ENCODE results near the gene CMIP. TPM values are rescaled to one million over a fixed set of nuclear protein-coding genes. Genes with fewer than 3 reads are reported as not detected.

Gene CMIP
- total and polyA plus RNA-seq, 3 donors from 2014 or later: 34.9 to 72.5 (median 42.0) TPM

DNA sequence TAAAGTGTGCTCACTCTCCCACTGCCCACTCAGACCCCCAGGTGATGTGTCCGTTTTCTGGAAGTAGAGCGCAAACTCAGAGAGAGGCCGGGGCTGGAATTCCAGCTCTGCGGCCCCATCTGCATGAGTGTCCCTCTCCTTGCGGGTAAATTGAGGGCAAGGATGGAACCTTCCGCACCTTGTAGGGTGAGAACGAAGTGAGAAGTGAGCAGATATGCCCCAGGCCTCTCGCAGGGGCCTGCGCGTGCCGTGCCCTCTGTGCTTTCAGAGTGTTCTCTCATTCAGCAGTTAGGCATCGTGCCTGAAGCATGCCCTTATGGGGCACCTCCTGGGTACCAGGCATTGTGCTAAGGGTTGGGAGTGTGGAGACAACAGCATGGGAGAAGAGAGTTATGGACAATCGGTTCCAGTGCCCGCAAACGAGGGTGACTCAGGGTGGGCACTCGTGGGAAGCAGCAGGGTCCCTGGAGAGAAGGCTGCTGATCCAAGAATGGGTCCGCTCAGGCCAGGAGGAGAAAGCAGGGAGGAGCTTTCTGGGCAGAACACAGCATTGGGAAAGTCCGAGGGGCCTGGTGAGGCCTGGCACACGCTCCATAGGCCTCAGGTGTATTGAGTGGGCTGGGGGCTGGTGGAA is 23.8 kb downstream of the CMIP start:
- Histone ChIP-seq H3K27ac (no peak overlapping the region), H3K36me3 (ENCODE audit: low read depth, missing control alignments) (no peaks in the 10 kb centered on the region), H3K4me3 (no peak overlapping the region), H3K9me3 (no peaks in the 10 kb centered on the region), H3K4me1 (peaks cover 3% of the 10 kb centered on the region), H3K27me3 (no peaks in the 10 kb centered on the region)
- DNase-seq: no peak
- 93 to 97% methylated on average over 19 of the region's 19 CpGs for WGBS, 2 donors
- TF ChIP-seq POLR2A (IDR thresholded peaks at IDR 0.05): no peak
- TF ChIP-seq, protein P1, sequence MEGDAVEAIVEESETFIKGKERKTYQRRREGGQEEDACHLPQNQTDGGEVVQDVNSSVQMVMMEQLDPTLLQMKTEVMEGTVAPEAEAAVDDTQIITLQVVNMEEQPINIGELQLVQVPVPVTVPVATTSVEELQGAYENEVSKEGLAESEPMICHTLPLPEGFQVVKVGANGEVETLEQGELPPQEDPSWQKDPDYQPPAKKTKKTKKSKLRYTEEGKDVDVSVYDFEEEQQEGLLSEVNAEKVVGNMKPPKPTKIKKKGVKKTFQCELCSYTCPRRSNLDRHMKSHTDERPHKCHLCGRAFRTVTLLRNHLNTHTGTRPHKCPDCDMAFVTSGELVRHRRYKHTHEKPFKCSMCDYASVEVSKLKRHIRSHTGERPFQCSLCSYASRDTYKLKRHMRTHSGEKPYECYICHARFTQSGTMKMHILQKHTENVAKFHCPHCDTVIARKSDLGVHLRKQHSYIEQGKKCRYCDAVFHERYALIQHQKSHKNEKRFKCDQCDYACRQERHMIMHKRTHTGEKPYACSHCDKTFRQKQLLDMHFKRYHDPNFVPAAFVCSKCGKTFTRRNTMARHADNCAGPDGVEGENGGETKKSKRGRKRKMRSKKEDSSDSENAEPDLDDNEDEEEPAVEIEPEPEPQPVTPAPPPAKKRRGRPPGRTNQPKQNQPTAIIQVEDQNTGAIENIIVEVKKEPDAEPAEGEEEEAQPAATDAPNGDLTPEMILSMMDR (IDR thresholded peaks at IDR 0.05): no peak
- intact Hi-C loops (cut with DNase I; ENCODE audit: low total_unique reads): no loop called here

DNA sequence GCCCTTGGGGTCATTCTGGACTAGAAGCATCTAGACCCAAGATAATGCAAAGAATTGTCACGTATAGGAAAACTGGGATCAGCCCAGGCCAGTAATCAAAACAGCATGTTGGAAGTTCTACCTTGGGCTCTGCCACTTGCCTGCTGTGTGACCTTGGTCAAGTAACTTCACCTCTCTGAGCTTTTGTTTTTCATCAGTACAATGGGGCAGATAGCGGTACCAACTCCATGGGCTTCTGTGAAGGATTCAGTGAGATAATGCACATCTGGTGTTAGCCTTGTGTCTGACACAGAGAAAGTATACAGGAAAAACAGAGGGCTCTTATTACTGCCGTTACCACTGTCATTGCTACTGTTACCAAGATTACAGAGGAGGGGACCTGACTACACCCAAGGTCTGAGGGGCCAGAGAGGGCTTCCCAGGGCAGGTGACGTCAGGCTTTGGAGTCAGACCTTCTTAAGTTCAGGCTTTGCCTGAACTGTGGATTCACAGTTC is 24.6 kb downstream of the CMIP start:
- TF ChIP-seq, protein P1 (IDR thresholded peaks at IDR 0.05): no peak
- no peak for TF ChIP-seq POLR2A (IDR thresholded peaks at IDR 0.05)
- no peak overlapping the region for H3K4me3 ChIP-seq
- WGBS, 2 donors: 81 to 94% methylated on average over 4 of the region's 4 CpGs
- H3K9me3 ChIP-seq: no peaks in the 10 kb centered on the region
- H3K36me3 ChIP-seq (ENCODE audit: low read depth, missing control alignments): no peaks in the 10 kb centered on the region
- H3K4me1 ChIP-seq: peaks cover 3% of the 10 kb centered on the region
- H3K27me3 ChIP-seq: no peaks in the 10 kb centered on the region
- DNase-seq: no peak
- intact Hi-C loops (cut with DNase I; ENCODE audit: low total_unique reads): no loop called here
- no peak overlapping the region for H3K27ac ChIP-seq

DNA sequence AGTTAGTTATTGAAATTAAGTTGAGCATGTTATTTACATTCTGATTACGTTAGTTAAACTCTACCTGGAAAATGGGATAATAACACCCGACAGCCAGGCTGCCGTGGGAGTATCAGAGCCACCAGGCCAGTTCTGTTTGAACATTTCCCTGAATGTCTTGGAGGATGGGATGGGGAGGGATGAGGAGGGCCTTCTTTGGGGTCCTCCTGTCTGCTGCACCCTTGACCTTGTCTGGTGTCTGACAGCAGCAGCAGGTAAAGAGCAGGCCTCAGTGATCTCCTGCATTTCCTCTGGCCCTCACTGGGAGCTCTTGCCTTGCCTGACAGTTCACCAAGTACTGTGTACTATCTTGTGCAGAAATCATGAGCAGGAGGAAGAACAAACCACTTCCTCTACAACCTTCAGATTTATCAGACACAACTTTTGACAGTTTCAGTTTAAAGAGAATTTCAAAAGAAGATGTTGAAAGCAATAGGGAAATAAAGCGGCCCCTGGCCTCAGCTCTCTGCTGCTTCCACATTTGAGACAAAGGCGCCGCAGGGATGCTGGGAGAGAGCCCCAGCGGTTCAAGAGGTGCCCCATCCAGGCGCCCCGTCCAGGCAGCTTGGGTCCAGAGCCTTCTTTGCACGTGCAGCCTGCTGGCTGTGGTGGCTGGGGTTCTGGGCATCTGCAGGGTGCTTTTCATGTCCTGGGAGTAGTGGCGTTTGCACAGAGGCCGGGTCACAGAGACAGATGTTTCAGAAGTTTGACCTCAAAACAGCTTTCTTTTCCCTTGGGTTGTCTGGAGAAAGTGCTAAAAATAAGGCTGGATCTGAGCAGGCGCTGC is 25.3 kb downstream of the CMIP start:
- H3K9me3 ChIP-seq: no peaks in the 10 kb centered on the region
- H3K4me3 ChIP-seq: no peak overlapping the region
- no peak for DNase-seq
- H3K4me1 ChIP-seq: peaks cover 3% of the 10 kb centered on the region
- no peak overlapping the region for H3K27ac ChIP-seq
- H3K27me3 ChIP-seq: no peaks in the 10 kb centered on the region
- intact Hi-C loops (cut with DNase I; ENCODE audit: low total_unique reads): no loop called here
- TF ChIP-seq POLR2A (IDR thresholded peaks at IDR 0.05): no peak
- TF ChIP-seq, protein P1 (IDR thresholded peaks at IDR 0.05): no peak
- 69 to 70% methylated on average over 13 of the region's 13 CpGs for WGBS, 2 donors
- H3K36me3 ChIP-seq (ENCODE audit: low read depth, missing control alignments): no peaks in the 10 kb centered on the region

DNA sequence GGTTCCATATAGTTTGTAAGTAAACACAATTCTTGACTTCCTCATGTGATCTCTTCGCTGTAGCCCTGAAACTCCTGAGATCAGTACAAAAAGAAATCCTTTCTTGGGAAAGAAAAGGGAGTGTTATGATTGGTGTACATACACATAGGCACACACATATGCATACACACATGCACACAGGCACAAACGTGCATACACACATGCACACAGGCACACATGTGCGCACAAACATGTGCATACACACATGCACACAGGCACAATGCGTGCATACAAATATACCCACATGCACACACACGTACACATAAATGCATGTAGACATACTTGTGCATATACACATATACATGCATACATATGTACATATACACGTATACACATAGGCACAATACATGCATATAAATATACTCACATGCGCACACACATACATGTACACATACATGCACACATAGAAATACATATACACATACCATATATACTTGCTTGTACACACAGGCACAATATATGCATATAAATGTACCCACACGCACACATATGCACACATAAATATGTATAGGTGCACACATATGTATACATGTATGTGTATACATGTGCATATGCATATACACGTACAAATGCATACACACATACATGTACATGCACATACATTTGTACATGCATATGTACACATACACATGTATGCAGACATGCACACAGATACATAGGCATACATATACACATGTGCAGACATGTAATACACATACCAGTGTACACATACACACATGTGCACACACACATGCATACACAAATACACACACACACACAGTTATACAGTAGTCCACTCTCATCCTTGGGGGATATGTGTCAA is 26.4 kb downstream of the CMIP start:
- H3K27me3 ChIP-seq: no peaks in the 10 kb centered on the region
- no peak overlapping the region for H3K27ac ChIP-seq
- H3K4me3 ChIP-seq: no peak overlapping the region
- no peaks in the 10 kb centered on the region for H3K9me3 ChIP-seq
- TF ChIP-seq, protein P1 (IDR thresholded peaks at IDR 0.05): no peak
- no peak for TF ChIP-seq POLR2A (IDR thresholded peaks at IDR 0.05)
- no peak for DNase-seq
- intact Hi-C loops (cut with DNase I; ENCODE audit: low total_unique reads): no loop called here
- H3K4me1 ChIP-seq: peaks cover 3% of the 10 kb centered on the region
- 93 to 96% methylated on average over 9 of the region's 9 CpGs for WGBS, 2 donors
- no peaks in the 10 kb centered on the region for H3K36me3 ChIP-seq (ENCODE audit: low read depth, missing control alignments)
